ENCODE data around the gene LRRFIP1.
"Not testable (repeated sequence)": the region's sequence is repeated elsewhere in the genome, so short reads cannot be mapped to it uniquely, and the experiment has no call there.

The LRRFIP1 gene

GRCh38 chr2:237773826-237774225 lies 146.4 kb downstream of the LRRFIP1 start:
- DNase-seq (ENCODE audit: low read depth): no peak
- H3K4me3 ChIP-seq (ENCODE audit: low read depth, low read length): no peak overlapping the region
- TF ChIP-seq CTCF (conservative IDR thresholded peaks at IDR 0.05; ENCODE audit: low read depth, low read length): no peak

- DNase-seq (ENCODE audit: low read depth): peak; percentile 74
- TF ChIP-seq CTCF (conservative IDR thresholded peaks at IDR 0.05; ENCODE audit: low read depth, low read length): peak; percentile 79
- no peak overlapping the region for H3K4me3 ChIP-seq (ENCODE audit: low read depth, low read length)
Observed at GRCh38 chr2:237774811-237775553, 147.6 kb downstream of the LRRFIP1 start.

GRCh38 chr2:237779521-237779920 lies 152.1 kb downstream of the LRRFIP1 start:
- DNase-seq (ENCODE audit: low read depth): no peak
- no peak for TF ChIP-seq CTCF (conservative IDR thresholded peaks at IDR 0.05; ENCODE audit: low read depth, low read length)
- H3K4me3 ChIP-seq (ENCODE audit: low read depth, low read length): no peak overlapping the region

GRCh38 chr2:237782181-237782580 lies 154.8 kb downstream of the LRRFIP1 start:
- no peak for TF ChIP-seq CTCF (conservative IDR thresholded peaks at IDR 0.05; ENCODE audit: low read depth, low read length)
- H3K4me3 ChIP-seq (ENCODE audit: low read depth, low read length): no peak overlapping the region
- DNase-seq (ENCODE audit: low read depth): no peak

GRCh38 chr2:237783678-237784077 lies 156.3 kb downstream of the LRRFIP1 start:
- not testable (repeated sequence) for DNase-seq (ENCODE audit: low read depth); H3K4me3 ChIP-seq (ENCODE audit: low read depth, low read length)

GRCh38 chr2:237786936-237787335 lies 159.5 kb downstream of the LRRFIP1 start:
- TF ChIP-seq CTCF (conservative IDR thresholded peaks at IDR 0.05; ENCODE audit: low read depth, low read length): no peak
- DNase-seq (ENCODE audit: low read depth): no peak
- no peak overlapping the region for H3K4me3 ChIP-seq (ENCODE audit: low read depth, low read length)

GRCh38 chr2:237790353-237790752 lies 163.0 kb downstream of the LRRFIP1 start:
- peak; percentile 69 for DNase-seq (ENCODE audit: low read depth)
- TF ChIP-seq CTCF (conservative IDR thresholded peaks at IDR 0.05; ENCODE audit: low read depth, low read length): no peak
- no peak overlapping the region for H3K4me3 ChIP-seq (ENCODE audit: low read depth, low read length)
